Amygdala (tissue), 56 donors: ENCODE data around the gene UNC45A.
A peak's percentile ranks its signal among the peaks of the same experiment; 100 is the strongest.

ENCODE experiments used
- DNase-seq, 56 donors: peaks; one replicate each; lab custom pipeline; 2025; lab: John Stamatoyannopoulos, UW

Gene UNC45A

DNA sequence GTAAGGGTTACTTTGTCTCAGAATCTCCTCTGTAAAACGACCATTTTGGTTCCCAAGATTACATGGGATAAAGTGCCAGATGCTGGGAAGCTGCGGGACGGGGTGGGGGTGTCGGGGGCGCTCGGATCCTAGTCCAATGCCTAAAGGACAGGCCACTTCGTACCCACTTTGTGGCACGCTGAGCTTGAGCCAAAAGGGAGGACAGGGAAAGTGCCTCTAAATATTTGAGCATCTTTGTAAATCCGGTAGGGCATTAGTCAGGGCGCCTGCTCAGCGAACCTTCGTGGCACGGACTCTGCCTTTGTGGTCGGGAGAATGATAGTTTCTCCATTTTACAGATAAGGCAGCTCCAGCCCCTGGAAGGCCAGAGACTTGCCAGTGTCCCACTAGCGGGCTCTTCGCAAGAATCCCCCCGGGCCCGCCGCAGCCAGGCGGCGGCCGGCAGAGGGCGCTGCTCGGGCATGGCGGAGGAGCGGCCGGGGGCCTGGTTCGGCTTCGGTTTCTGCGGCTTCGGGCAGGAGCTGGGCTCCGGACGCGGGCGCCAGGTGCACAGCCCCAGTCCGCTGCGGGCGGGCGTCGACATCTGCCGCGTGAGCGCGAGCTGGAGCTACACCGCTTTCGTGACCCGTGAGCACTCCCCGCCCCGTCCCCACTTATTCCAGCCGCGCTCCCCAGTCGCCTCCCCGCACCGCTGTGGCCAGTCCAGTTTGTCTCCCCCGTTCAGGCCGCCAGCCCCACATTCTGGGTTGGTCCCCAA, 21.4 kb downstream of the UNC45A start:
- DNase-seq, result peak in 49 of 56 donors; percentile 8 to 78 (median 50)

DNA sequence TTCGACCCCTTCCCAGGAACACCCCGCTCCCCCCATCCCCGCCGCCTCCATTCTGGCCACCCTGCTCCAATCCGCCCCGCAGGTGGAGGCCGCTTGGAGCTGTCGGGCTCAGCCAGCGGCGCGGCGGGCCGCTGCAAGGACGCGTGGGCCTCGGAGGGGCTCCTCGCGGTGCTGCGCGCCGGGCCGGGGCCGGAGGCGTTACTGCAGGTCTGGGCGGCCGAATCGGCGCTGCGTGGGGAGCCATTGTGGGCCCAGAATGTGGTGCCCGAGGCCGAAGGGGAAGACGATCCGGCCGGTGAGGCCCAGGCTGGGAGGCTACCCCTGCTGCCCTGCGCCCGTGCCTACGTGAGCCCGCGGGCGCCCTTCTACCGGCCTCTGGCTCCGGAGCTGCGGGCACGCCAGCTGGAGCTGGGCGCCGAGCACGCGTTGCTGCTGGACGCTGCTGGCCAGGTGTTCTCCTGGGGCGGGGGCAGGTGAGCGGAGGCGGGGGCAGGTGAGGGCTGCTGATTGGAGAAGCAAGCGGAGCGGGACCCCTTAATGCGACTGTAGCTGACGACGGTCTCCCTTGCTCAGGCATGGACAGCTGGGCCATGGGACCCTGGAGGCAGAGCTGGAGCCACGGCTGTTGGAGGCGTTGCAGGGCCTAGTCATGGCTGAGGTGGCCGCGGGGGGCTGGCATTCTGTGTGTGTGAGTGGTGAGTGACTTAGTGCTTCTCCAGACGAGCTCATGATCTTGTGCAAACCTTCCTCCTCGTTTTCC, 22.1 kb downstream of the UNC45A start:
- DNase-seq, result peak in 13 of 56 donors; percentile 14 to 59 (median 45)

DNA sequence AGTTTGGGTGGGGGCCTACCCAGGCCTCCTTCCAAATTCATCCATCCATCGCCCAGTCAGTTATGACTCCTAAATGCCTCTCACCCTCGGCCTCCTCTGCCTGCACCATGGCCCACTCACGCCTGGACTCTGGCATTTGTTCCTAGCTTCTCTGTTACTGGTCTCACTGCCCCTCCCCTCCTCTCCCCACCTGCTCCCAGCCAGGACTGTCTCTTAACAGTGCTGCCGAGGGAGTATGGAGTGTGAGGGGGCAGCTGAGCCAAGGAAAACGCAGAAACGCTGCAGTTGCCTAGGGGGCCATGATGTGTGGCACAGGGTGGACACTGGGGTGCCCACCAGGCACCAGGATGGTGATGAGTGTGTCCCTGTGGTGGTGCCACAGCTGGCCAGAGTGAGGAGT, 22.7 kb downstream of the UNC45A start:
- DNase-seq, result no peak

DNA sequence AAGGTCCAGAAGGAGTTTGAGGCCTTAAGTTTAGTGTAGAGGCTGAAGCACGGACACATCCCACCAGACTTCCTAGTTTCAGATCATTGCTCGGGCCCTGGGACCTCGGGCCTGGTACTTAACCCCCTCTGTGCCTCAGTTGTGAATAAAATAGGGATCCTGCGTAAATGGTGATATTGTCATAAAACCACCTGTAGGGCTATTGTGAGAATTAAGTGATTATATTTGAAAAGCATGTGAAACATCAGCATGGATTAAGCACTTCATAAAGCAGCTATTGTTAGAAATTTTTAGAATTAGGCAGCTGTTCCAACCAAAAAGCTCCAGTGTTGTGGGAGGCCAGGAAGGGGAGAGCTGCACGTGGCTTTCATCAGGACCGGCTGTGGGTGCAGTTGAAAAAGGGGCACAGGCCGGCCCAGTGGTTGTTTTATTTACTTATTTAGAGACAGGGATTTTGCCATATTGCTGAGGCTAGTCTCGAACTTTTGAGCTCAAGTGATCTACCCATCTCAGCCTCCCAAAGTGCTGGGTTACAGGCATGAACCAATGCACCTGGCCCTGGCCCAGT, 24.0 kb downstream of the UNC45A start:
- DNase-seq, result no peak

DNA sequence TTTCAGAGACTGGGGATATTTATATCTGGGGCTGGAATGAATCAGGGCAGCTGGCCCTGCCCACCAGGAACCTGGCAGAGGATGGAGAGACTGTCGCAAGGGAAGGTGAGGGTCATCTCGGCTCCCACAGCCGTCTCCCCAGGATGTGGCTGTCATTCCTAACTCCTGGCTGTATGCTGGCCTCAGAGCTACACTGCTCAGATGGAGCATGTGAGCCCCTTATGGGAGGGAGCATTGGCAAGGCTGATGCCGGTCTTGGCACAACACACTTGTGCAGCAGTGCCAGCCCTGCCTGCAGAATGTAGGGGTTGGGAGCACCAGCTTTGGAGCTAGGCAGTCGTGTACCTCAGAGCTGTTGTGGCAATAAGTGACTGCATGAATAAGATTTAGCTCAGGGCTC, 24.8 kb downstream of the UNC45A start:
- DNase-seq, result peak in 43 of 56 donors; percentile 10 to 85 (median 51)

DNA sequence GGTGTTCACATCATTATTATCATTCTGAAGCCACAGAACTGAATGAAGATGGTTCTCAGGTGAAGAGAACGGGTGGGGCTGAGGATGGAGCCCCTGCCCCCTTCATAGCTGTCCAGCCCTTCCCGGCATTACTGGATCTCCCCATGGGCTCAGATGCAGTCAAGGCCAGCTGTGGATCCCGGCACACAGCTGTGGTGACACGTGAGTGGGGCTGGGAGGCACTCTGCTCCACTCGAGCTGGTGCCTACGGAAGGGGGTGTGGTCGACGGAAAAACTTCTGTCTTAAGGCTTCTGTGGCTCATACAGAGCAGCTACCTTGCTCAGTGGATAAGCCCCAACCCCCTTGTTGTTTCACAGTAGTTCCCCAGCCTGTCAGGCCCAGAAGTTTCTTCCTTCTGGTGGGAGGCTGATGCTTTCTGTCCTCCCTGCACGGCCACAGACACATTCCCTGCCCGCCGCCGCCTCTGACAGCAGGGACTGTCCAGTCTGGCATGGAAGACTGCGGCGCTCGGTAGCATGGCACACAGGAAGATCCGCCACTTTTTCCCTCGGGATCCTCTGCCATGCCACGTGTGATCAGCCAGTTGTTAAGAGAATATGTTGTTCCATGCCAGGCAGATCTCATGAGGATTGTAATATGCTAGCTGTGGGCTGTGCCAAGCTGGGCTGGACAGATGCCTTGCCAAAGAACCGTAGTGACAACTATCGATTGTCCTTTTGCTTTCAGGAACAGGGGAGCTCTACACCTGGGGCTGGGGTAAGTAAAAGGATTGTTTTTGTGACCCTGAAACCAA, 25.4 kb downstream of the UNC45A start:
- peak in 8 of 56 donors; percentile 15 to 51 (median 36) for DNase-seq

DNA sequence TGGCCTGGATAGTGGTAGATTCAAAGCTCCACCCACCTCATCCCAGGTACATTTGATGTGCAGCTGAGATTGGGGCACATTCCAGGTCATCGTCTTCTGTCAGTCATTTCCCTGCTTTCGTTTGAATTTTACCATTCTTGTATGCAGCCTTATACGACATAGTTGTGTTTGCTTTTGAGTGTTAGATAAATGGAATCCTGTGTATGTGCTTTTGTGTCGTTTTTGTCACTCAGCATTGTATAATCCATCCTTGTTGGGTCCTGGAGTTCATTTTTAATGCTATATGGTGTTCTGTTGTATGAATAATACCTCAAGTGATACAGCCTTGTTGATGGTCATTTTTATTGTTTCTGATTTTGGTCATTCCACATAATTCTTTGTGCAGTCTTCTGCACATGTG, 26.9 kb downstream of the UNC45A start:
- DNase-seq, result no peak

DNA sequence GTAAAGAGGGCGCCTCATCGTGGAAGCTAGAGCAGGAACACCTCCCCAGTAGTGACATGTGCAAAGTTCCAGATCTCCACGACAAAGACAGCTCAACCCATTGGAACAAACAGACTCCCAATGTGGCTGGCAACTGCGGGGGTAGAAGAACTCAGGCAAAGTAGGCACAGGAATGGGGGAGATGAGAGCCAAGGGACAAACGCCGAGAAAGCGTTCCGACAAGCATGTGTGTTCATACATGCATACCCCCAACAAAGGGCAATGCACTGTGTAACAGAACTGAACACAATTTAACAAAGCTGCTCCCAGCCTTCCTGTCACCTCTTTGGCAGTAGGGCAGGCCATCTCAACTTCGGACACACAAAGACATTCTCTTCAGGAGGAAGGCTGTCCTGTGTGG, 31.2 kb downstream of the UNC45A start:
- DNase-seq, result no peak

DNA sequence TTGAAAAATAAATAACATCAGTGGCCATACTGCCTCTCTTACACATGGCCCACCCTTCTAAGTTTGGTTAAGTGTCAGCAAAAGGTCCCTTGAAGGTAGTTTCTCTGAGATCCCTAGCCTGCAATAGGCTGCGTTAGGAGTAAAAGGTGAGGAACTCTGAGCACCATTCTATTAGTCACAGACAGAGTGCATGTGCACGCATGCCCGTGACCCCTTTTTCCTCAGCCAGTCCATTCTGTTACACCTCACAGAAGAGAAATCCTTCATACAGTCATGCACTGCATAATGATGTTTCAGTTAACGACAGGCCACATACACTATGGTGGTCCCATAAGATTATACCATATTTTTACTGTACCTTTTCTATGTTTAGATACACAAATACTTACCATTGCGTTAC, 32.1 kb downstream of the UNC45A start:
- no peak for DNase-seq

DNA sequence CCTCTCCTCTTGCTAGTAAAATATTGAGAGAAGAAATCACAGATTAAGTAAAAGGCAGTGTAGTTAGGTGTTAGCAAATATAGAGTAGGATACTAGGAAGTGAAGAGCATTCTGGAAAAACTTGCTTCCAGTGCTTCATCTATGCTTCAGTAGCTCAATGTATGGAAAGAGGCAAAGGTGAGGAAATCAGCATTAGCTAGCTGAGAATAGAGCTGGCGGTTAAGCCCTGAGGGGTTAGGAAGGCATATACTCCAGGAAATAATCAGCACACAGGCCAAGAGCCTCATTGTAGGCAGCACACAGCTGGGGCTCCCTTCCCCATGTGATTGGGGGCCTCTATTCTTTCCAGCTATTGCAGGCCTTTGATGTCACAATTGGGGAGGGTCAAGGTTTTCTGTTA, 33.3 kb downstream of the UNC45A start:
- no peak for DNase-seq

DNA sequence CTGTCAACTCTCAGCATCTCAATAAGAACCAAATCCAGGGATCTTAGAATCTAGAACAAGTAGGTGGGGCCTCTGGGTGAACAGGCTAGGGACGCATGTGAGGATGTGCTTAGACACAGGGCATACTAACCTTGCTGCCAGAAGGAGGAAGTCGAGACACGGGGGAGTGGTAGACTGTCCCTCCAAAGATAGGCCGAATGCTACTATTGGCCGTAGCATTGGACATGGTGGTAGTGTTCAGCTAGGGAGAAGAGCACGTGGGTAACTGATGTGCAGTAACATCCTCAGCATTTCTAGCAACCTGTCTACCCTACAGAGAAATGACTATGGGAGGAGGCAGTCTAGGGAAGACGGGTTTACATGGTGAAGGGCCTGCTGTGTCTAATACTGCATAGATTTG, 35.2 kb downstream of the UNC45A start:
- DNase-seq, result no peak

DNA sequence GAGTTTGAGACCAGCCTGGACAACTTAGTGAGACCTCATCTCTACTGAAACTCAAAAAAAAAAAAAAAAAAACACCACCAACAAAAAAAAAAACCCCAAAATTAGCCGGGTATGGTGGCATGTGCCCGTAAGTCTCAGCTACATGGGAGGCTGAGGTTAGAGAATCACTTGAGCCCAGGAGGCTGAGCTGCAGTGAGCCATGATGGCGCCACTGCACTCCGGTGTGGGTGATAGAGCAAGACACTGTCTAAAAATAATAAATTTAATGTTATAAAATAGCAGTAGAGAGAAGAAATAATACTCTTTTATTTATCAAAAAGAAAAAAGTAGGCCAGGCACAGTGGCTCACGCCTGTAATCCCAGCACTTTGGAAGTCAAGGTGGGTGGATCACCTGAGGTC, 37.0 kb downstream of the UNC45A start:
- DNase-seq, result no peak

DNA sequence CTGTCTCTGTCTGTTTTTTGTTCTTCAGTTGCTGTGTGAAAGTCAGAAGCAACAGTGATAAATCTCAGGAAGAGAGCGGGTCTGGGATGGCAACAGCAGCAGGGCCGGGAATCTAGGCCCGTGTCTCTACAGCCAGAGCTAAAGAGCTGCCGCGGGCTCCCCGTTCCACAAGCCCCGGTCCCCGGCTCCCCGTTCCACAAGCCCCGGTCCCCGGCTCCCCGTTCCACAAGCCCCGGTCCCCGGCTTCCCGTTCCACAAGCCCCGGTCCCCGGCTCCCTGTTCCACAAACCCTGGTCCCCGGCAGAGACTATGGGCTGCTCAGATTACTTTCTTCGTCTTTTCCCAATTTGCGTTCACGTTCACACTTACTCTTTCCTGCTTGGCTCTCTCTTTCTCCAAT, 39.1 kb downstream of the UNC45A start:
- no peak for DNase-seq

DNA sequence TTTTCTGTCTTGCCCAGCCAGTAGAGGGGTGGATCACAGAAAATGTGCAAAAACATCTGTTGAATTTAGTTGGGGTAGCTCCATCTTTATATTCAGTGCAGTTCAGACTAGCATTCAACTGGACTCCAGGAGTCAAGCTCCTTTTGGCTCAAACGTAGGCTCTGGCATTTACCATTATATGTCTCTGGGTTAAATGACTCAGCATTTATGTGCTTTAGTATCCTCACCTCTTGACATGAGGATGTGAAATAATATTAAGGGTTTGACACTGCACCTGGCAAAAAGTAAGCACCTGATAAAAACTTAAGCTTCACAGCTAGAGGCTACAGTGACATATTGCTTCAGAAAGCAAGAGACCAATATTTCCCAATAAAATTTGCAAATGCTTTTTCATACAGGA, 44.5 kb downstream of the UNC45A start:
- no peak for DNase-seq

DNA sequence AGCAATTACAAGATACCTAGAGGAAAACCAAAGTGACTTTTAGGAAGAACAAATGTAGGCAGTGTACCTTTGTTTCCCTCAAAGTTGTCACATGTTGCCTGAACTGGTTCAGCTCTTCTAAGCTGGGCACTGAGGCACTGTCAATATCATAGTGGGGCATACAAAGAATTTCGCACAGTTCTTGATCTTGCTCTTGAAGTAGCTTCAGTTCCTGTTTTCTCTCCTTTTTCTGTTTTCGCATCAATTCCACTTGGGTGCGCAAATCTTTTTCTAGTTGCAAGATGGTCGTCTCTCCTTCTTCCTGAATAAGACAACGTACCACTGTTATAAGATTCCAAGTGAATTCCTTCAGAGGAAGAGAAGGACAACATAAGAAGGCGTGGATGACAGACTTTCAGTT, 46.6 kb downstream of the UNC45A start:
- no peak for DNase-seq

DNA sequence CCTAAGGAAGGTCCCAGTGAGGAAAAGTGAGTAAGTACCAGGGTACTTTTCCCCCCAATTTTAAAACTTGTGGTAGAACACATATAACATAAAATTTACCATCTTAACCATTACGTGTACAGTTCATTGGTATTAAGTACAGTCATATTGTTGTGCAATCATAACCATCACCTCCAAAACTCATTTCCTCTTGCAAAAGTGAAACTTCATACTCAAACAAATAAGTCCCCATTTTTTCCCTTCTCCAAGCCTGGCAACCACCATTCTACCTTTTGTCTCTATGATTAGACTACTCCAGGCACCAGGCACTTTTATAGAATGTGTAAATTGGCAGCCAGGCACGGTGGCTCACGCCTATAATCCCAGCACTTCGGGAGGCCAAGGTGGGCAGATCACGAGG, 47.0 kb downstream of the UNC45A start:
- DNase-seq, result no peak

DNA sequence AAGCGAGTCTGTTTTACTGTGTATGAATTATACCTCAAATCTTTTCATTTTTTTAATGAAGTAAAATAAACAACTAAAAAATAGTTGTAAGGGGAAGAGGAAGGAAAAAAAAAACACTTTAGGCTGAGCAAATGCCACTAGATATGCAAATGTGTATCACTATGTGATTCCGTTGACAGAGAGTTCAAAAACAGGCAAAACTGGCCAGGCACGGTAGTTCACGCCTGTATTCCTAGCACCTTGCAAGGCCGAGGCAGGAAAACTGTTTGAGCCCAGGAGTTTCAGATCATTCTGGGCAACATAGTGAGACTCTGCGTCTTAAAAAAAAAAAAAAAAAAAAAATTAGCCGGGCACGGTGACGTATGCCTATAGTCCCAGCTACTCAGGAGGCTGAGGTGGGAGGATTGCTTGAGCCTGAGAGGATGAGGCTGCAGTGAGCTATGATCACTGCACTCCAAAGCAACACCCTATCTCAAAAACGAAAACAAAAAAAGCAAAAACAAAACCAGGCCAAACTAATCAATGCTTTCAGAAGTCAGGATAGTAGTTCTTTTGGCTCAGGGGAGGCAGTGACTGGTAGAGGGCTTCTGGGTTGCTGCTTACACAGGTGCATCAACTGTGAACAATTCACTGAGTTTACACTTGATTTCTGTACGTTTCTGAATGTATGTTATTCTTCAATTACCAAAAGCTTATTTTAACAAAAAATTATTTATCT, 51.9 kb downstream of the UNC45A start:
- DNase-seq, result no peak

DNA sequence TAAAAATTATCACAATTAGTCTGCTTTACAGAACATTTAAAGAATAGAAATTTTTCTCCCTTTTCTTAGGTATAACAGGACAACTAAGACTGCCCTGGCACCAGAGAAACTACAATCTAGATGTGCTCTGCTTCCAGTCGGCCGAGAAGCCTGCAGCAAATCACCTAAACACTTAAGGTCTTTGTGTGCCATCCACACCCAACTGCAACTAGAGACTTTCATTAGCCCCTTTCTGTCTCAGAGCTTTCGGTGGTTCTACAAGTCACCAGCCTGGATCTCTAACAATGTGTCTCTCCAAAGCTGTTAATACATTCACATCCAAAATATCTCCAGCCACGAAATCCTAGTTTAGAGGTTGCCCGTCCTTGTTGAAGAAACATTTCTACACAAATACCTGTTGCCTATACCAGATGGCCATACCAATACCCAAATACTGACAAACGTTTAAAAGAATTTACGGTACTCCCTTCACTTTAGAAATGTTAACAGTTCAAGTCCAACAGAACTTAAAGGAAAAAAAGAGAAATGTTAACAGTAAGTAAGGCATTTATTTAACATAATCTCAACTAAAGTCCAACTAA, 52.6 kb downstream of the UNC45A start:
- no peak for DNase-seq

DNA sequence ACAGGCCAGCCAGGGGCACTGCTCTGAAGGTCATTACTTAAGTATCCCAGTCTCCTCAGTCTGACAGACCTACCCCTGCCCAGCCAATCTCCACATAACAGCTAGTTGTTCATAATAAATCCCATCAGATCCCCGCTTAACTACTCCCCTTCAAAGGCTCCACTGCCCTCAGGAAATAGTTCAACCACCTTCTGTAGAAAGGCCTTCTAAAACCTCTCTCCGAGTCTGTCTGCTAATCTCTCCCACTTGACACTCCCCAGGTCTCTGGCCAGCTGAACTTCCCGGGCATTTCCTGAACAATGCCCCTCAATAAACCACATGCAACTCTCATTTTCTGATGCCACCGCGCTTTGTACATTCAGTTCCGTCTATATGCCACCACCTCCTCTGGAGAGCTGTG, 53.2 kb downstream of the UNC45A start:
- DNase-seq, result no peak
